Endothelial cell of umbilical vein (primary cell): ENCODE data around the gene UPF1. TPM values are rescaled to one million over a fixed set of nuclear protein-coding genes. Genes with fewer than 3 reads are reported as not detected.
A peak's percentile ranks its signal among the peaks of the same experiment; 100 is the strongest.

Experiments
- BruUV-seq: library from RNA; stranded (reverse); fragments of 400-500 nt; replicated peaks from 2 replicates; lab custom pipeline; 2021; lab: Mats Ljungman, UMichigan
- CTCF ChIA-PET: fragments of 300-600, 350-600 bp; sonication (Branson Sonifier 250); formaldehyde crosslinking; loops from one replicate; lab custom pipeline; 2021; ENCODE audit warnings: antibody characterized with exemption, inconsistent platforms; lab: Charles Lee
- POLR2A ChIA-PET: fragments of 300-600, 350-600 bp; sonication (Branson Sonifier 250); formaldehyde crosslinking; loops from one replicate; lab custom pipeline; 2021; ENCODE audit warnings: antibody characterized with exemption, inconsistent platforms; lab: Charles Lee
- DNase-seq: peaks from one replicate; pipeline ENCODE4 v3.0.0-alpha.2; 2011; ENCODE audit warnings: low read depth, low spot score
- FAIRE-seq: peaks from 2 replicates; lab custom pipeline; 2011; peaks lifted over from hg19 to GRCh38; lab: Jason Lieb, UNC
- H2AFZ ChIP-seq: 2 replicates; pipeline ENCODE4 v1.6.0; 2012; ENCODE audit warnings: low read depth, low read length, control low read depth, inconsistent platforms
- H3K27ac ChIP-seq: 2 replicates; pipeline ENCODE4 v1.5.1; 2011; ENCODE audit warnings: low read depth, mild to moderate bottlenecking, control low read depth, low read length, moderate library complexity; ENCODE audit not compliant: insufficient read depth
- H3K27me3 ChIP-seq, 2 experiments: 2 replicates each; pipeline versions ENCODE4 v1.6.0 to v1.6.1; 2011; ENCODE audit warnings: low read length in 2 of 2, mixed read lengths in 1 of 2; ENCODE audit not compliant: control insufficient read depth in 2 of 2, insufficient read depth in 2 of 2
- H3K36me3 ChIP-seq, 2 experiments: 2 replicates in 1 of 2; 3 replicates in 1 of 2; pipeline ENCODE4 v1.5.1; 2011; ENCODE audit warnings: low read length in 2 of 2, mild to moderate bottlenecking in 1 of 2, moderate library complexity in 1 of 2; ENCODE audit not compliant: control insufficient read depth in 2 of 2, insufficient read depth in 2 of 2; ENCODE audit errors: extremely low read depth in 1 of 2
- H3K4me1 ChIP-seq: 3 replicates; pipeline ENCODE4 v1.5.1; 2011; ENCODE audit warnings: mild to moderate bottlenecking, low read length; ENCODE audit not compliant: control insufficient read depth, insufficient read depth; ENCODE audit errors: extremely low read depth
- H3K4me2 ChIP-seq: 2 replicates; pipeline ENCODE4 v1.6.1; 2011; ENCODE audit warnings: low read length, control low read depth, mixed read lengths; ENCODE audit not compliant: insufficient read depth
- H3K4me3 ChIP-seq, 3 experiments: fragments of 200-600 bp in 1 of 3; sonication (generic), shearing (Covaris generic) in 1 of 3; replicated peaks in 1 of 3; 2 replicates each; pipeline ENCODE4 v1.5.1; 2011 to 2016; ENCODE audit warnings: control low read depth in 3 of 3, low read length in 3 of 3, mild to moderate bottlenecking in 2 of 3, inconsistent platforms in 1 of 3, low read depth in 1 of 3, moderate library complexity in 1 of 3; ENCODE audit not compliant: insufficient read depth in 1 of 3
- H3K79me2 ChIP-seq: 2 replicates; pipeline ENCODE4 v1.6.0; 2012; ENCODE audit warnings: low read length, inconsistent platforms; ENCODE audit not compliant: control insufficient read depth, insufficient read depth
- H3K9ac ChIP-seq: replicated peaks from 2 replicates; pipeline ENCODE3; 2011; ENCODE audit warnings: low read length, control low read depth; ENCODE audit not compliant: insufficient read depth; ENCODE audit errors: extremely low read depth
- H3K9me1 ChIP-seq: replicated peaks from 3 replicates; pipeline ENCODE4 v1.6.0; 2011; ENCODE audit warnings: mild to moderate bottlenecking, low read length; ENCODE audit not compliant: control insufficient read depth, insufficient read depth; ENCODE audit errors: extremely low read depth
- H3K9me3 ChIP-seq: replicated peaks from 2 replicates; pipeline ENCODE4 v1.5.1; 2012; ENCODE audit warnings: low read length, inconsistent platforms; ENCODE audit not compliant: control insufficient read depth, insufficient read depth
- H4K20me1 ChIP-seq: replicated peaks from 2 replicates; pipeline ENCODE3; 2011; ENCODE audit warnings: mild to moderate bottlenecking, low read length; ENCODE audit not compliant: control insufficient read depth, insufficient read depth; ENCODE audit errors: extremely low read depth
- CTCF ChIP-seq, 2 donors: IDR thresholded peaks; 1 replicate in 1 of 2; 2 replicates in 1 of 2; pipeline ENCODE4 v1.5.1; 2011; ENCODE audit warnings: low read length in 2 of 2, mild to moderate bottlenecking in 2 of 2, moderate library complexity in 2 of 2, control low read depth in 1 of 2, inconsistent platforms in 1 of 2, low read depth in 1 of 2; ENCODE audit not compliant: insufficient read depth in 1 of 2; ENCODE audit errors: extremely low read depth in 1 of 2
- EZH2 ChIP-seq: IDR thresholded peaks from 2 replicates; pipeline ENCODE4 v1.6.1; 2012; ENCODE audit warnings: borderline replicate concordance, low read depth, mild to moderate bottlenecking, moderate library complexity, low read length, inconsistent platforms; ENCODE audit not compliant: severe bottlenecking
- FOS ChIP-seq: IDR thresholded peaks from 2 replicates; pipeline ENCODE4 v1.6.1; 2011; ENCODE audit warnings: mild to moderate bottlenecking, low read length, moderate library complexity, borderline replicate concordance; ENCODE audit not compliant: insufficient read depth
- GATA2 ChIP-seq: IDR thresholded peaks from 2 replicates; pipeline ENCODE4 v1.7.0; 2011; ENCODE audit warnings: low read depth, mild to moderate bottlenecking, moderate library complexity, mixed read lengths, low read length; ENCODE audit not compliant: insufficient read length, insufficient read depth
- JUN ChIP-seq: IDR thresholded peaks from 2 replicates; pipeline ENCODE4 v1.6.1; 2011; ENCODE audit warnings: borderline replicate concordance, low read depth; ENCODE audit not compliant: insufficient read length, insufficient read depth
- MYC ChIP-seq: IDR thresholded peaks from one replicate; pipeline ENCODE4 v1.6.1; 2011; ENCODE audit warnings: mild to moderate bottlenecking, low read depth, low read length
- POLR2A ChIP-seq: IDR thresholded peaks from 2 replicates; pipeline ENCODE4 v1.6.1; 2012; ENCODE audit warnings: low read depth, mild to moderate bottlenecking, control low read depth, low read length
- POLR2AphosphoS5 ChIP-seq: IDR thresholded peaks from 2 replicates; pipeline ENCODE4 v1.6.1; 2012; ENCODE audit warnings: low read depth, mild to moderate bottlenecking, control low read depth, low read length, moderate library complexity; ENCODE audit not compliant: insufficient read depth
- dilution Hi-C: fragments of 300-500 bp; cut with MboI; formaldehyde crosslinking; loops from one replicate; pipeline ENCODE4 v1.15.0; 2019; ENCODE audit warnings: low sequenced_read_pairs; ENCODE audit not compliant: extremely low pct_ligation_motif_present
- intact Hi-C: fragments of 100-400 bp; cut with micrococcal nuclease; formaldehyde crosslinking; loops from one replicate; pipeline ENCODE4 v1.10.0; 2022
- polyA plus RNA-seq, 4 experiments: library from polyadenylated mRNA; depleted of rRNA in 3 of 4; stranded (reverse) in 3 of 4; unstranded in 1 of 4; fragments of >200 nt; gene quantifications; 2 replicates each; pipeline versions ENCODE4 v1.2.1 to v1.2.3, GENCODE V29; 2011 to 2012; ENCODE audit warnings: missing spikeins in 1 of 4
- total RNA-seq: library from RNA; stranded (reverse); gene quantifications from 2 replicates; pipeline ENCODE4 v1.2.3, GENCODE V29; 2021
- TF ChIP-seq, protein P1 (sequence below): IDR thresholded peaks from 2 replicates; pipeline ENCODE4 v1.6.1; 2011; ENCODE audit not compliant: insufficient read depth, insufficient read length

The UPF1 gene
- total and polyA plus RNA-seq, 2 donors (not counting 3 experiments of a cell fraction or from before 2014, with no cell fraction given): 65.9 to 68.2 TPM

DNA sequence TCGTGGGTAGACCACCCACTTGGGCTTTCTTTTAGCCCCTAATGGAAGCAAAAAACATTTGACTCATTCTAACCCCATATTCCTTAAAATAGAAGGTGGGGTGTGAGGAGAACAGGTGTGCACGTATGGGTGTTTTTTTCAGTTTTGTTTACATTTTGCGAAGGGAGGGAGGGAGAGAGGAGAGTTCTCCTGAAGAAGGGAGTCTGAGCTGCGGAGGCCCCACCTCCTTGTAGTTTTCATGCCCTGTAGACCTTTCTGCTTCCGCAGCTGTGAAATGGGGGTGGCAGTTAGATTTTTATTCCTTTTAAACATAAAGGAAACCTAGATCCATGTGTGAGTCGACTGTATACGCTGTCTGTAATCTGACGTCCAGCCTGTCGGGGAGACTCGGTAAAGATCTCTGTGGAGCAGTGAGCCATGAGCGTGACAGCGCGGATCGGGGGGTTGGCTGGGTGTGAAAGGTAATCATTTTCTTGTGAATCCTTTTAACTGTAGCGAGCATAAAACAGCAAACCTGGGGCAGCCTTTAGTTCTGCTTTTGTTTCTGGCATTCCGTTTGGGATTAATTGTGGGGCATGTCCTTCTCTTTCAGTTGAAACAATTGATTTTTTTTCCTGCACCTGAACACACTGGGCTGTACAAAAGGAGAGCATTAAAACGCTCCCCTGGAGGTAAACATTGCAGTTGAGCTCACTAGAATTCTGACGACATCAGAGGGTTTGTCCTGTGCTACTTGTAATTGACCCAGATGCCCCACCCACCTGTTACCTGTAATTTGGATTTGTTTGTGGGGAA, 2.3 kb downstream of the UPF1 start:
- peak overlapping the region; percentile 60 to 92 (median 86) for H3K4me3 ChIP-seq
- DNase-seq (peak; percentile 19), FAIRE-seq (peak; percentile 53)
- dilution Hi-C loops: no loop called here
- H4K20me1 ChIP-seq: peaks cover 9% of the 10 kb centered on the region
- H3K9ac ChIP-seq: peak overlapping the region; percentile 16
- H3K4me1 ChIP-seq: peaks cover 26% of the 10 kb centered on the region
- no peaks in the 10 kb centered on the region for H3K9me3 ChIP-seq
- no peak overlapping the region for H3K27ac ChIP-seq
- intact Hi-C loops: no loop called here
- peak overlapping the region; percentile 96 for H3K4me2 ChIP-seq
- no peaks in the 10 kb centered on the region for H3K27me3 ChIP-seq
- H2AFZ ChIP-seq: no peak overlapping the region
- peaks cover 72% of the 10 kb centered on the region for H3K79me2 ChIP-seq
- TF ChIP-seq JUN (no peak), CTCF (IDR thresholded peaks at IDR 0.05; ENCODE audit: extremely low read depth in 1 of 2, insufficient read depth in 1 of 2, low read depth in 1 of 2, low read length in 2 of 2) (no peak), MYC (no peak), POLR2AphosphoS5 (no peak), EZH2 (no peak), FOS (no peak), GATA2 (no peak), POLR2A (no peak)
- TF ChIP-seq, protein P1, sequence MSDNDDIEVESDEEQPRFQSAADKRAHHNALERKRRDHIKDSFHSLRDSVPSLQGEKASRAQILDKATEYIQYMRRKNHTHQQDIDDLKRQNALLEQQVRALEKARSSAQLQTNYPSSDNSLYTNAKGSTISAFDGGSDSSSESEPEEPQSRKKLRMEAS: no peak
- no peaks in the 10 kb centered on the region for H3K9me1 ChIP-seq
- H3K36me3 ChIP-seq: peaks cover 0 to 4% of the 10 kb centered on the region in 2 experiments
- ChIA-PET POLR2A (no interaction called here), CTCF (interaction anchor here (1.3 to 5.3 kb wide), 2 partner anchors 15 to 53 kb away, joined by 3 to 79 read pairs; no protein-coding TSS in a partner anchor)
- no TSS peak for BruUV-seq
